Measurements from ENCODE around the gene STPG1.

STPG1 gene

GRCh38 chr1:24337455-24337854 is 76.1 kb downstream of the STPG1 start:
- no peak for DNase-seq

- no peak for DNase-seq
These were observed 77.5 kb downstream of the STPG1 start for GRCh38 chr1:24336075-24336474.

- no peak for DNase-seq
These were observed 81.5 kb downstream of the STPG1 start for GRCh38 chr1:24331961-24332673.

GRCh38 chr1:24329797-24330543 is 83.6 kb downstream of the STPG1 start:
- no peak for DNase-seq

GRCh38 chr1:24329331-24329730 is 84.3 kb downstream of the STPG1 start:
- no peak for DNase-seq

- DNase-seq, result no peak
These were observed 85.7 kb downstream of the STPG1 start for GRCh38 chr1:24327891-24328290.

GRCh38 chr1:24327486-24327885 is 86.1 kb downstream of the STPG1 start:
- no peak for DNase-seq

GRCh38 chr1:24325587-24326449 is 87.8 kb downstream of the STPG1 start:
- DNase-seq, result no peak

GRCh38 chr1:24324903-24325302 is 88.7 kb downstream of the STPG1 start:
- DNase-seq, result no peak

GRCh38 chr1:24323281-24323680 is 90.3 kb downstream of the STPG1 start:
- no peak for DNase-seq

GRCh38 chr1:24322470-24323177 is 91.0 kb downstream of the STPG1 start:
- DNase-seq, result no peak

GRCh38 chr1:24321697-24322469 is 91.7 kb downstream of the STPG1 start:
- no peak for DNase-seq

- DNase-seq, result no peak
These were observed 92.5 kb downstream of the STPG1 start for GRCh38 chr1:24321126-24321525.

- no peak for DNase-seq
These were observed 93.6 kb downstream of the STPG1 start for GRCh38 chr1:24319962-24320361.

GRCh38 chr1:24319312-24319863 is 94.2 kb downstream of the STPG1 start, which contains the start of gene GRHL3:
Gene GRHL3, plus strand, starts transcription at chr1:24319357. Its CDS starts 195 bp downstream, at chr1:24319552.
- DNase-seq, result no peak

- no peak for DNase-seq
These were observed 94.8 kb downstream of the STPG1 start for GRCh38 chr1:24318615-24319311.

GRCh38 chr1:24317956-24318614 is 95.5 kb downstream of the STPG1 start:
- DNase-seq, result no peak

- DNase-seq, result no peak
These were observed 96.5 kb downstream of the STPG1 start for GRCh38 chr1:24317081-24317480.

GRCh38 chr1:24316645-24317044 is 96.9 kb downstream of the STPG1 start:
- DNase-seq, result no peak

- no peak for DNase-seq
These were observed 98.2 kb downstream of the STPG1 start for GRCh38 chr1:24315391-24315790.
